Stimulated activated CD8-positive, alpha-beta memory T cell treated with anti-CD3 and anti-CD28 coated beads, Interleukin-2, amount 100 ng/mL, for 48 hours (primary cell): ENCODE data around the gene NCOA6.

Experiments
- DNase-seq, 2 donors: peaks; one replicate each; pipeline ENCODE4 v3.0.0-alpha.2; 2020; ENCODE audit warnings: low read depth in 2 of 2

The NCOA6 gene

GRCh38 chr20:34825530-34826362 lies at the start of gene NCOA6:
Gene NCOA6, minus strand, starts transcription at chr20:34825651. Its CDS starts 43,296 bp downstream, at chr20:34782355.
- peak; percentile 84 to 85 for DNase-seq

GRCh38 chr20:34874094-34874654 lies 48.7 kb upstream of the NCOA6 start:
- peak in 1 of 2 donors; percentile 48 for DNase-seq

- DNase-seq = no peak
These were observed 48.2 kb upstream of the NCOA6 start for GRCh38 chr20:34873583-34874093.

DNA sequence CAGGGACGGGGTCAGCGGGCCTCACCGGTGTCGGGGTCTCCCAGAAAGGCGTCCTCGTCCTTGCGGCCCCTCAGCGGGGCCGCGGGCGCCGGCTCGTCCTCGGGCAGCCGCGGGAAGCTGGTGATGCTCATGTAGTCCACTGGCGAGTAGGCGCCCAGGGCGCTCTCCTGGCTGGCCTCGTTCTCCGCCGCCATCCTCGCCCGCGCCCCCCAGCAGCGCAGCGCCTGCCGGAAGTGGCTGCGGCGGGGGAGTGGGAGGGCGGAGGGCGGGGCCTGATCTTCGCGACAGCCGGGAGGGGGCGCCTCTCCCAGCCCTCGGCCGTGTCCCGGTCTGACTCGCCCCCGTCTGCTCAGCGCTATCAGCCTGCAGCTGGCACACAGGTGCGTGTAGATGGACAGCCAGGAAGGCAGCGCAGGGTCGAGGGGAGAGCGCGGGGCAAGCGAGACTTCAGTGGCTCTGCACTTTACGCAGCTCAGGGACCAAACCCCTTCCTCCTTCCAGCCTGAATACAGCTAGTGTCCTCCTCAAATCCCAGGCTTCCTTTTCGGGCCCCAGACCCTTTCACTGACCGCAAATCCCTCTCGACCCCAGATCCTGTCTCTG lies 47.3 kb upstream of the NCOA6 start, which contains the start of gene GGT7:
TSS of gene GGT7 (minus strand) at position 235 of the 603 bp plus-strand sequence. CDS start at position 194, 41 bp downstream.
- DNase-seq = peak; percentile 83 to 85

DNA sequence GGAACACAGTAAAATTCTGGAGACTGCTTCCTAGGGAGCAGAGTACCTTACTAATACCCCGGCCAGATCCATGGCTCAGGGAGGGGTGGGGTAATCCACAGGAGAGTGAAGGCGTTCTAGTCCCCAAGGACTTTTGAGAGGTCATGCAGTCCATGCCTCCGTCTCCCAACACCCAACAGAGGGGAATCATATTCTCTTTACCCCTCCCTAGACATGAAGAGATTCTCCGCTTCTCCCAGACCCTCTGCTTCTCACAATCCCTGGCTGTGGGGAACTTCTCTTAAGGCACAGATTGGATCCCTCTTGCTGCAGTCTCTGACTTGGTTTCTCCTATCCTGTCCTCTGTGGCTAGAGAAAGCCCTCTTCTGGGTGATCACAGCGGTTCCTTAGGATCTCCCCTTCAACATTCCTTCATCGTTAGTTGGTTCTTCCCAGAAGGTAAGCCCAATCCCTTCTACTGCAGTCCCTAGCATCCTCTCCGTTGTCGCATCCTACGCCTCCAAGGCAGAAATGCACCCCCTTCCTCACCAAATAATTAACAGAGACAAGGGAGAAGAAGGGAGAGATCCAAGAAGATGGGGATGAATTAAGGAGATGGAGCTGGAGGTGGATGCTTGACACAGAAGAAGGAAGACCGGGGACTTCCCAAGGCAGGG lies 46.6 kb upstream of the NCOA6 start:
- DNase-seq = no peak

GRCh38 chr20:34871320-34871926 lies 46.0 kb upstream of the NCOA6 start:
- no peak for DNase-seq

DNA sequence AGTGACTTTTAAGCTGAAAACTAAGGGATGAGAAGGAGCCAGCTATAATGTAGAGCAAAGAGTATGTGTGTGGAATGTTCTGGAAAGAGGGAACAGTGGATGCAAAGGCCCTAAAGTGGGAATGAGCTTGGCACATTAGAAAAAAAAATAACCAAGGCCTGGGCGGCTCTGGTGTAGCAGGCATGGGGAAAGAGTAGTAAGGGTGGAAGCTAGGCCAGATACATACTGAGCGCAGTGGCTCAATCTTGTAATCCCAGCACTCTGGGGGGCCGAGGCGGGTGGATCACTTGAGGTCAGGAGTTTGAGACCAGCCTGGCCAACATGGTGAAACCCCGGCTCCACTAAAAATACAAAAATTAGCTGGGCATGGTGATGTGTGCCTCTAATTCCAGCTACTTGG lies 38.8 kb upstream of the NCOA6 start:
- DNase-seq = no peak

- no peak for DNase-seq
These were observed 38.0 kb upstream of the NCOA6 start for GRCh38 chr20:34863421-34863965.

GRCh38 chr20:34862724-34863123 lies 37.3 kb upstream of the NCOA6 start:
- DNase-seq = no peak

DNA sequence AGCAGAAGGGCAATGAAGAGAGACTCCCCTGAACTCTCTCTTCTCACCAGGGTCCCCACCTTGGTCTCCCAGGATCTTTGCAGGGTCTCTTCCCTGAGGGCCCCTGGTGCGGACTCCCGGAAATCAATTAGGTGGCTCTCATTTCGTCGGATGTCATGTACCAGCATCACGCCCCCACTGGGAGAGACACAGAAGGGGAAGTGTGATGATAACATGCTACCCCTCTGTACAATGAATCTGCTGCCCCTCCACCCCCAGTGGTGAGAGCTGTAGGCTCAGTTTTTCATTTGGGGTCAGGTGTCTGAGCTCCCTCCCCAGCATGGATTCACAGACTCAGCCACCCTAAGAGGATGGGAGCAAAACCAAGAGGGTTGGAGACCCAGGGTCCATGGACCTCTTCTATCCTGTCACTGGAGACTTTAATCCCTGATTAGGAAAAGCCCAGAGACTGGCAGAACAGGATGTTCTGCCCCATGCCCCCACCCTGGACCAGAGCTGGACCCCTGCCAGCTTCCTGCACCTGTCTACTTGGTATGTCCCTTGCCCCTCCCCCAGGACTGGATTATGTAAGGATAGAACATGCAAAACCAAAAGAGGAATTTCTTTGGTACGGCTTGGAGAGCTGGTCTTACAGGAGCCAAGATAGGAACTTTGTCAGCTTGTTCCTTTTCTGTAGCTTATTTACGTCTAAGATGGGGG lies 36.1 kb upstream of the NCOA6 start:
- no peak for DNase-seq

GRCh38 chr20:34859826-34860545 lies 34.5 kb upstream of the NCOA6 start:
- DNase-seq = no peak

DNA sequence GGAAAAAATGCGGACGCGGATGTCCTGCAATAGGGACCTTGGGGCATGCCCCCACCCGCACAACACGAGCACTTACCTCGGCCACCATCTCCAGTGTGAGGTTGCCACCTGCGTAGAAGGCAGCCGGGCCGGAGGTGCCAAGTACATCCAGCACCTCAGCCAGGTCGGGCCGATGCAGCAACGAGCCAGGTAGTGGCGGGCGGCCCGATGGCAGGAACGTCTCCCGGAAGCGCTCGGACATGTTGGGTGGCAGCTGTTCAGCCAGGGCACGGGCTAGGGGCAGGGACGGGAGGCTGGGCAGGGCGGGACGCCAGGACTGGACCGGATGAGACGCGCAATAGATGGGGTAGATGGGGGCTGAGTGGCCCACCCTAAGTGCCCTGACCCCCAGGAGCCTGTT lies 33.9 kb upstream of the NCOA6 start:
- DNase-seq = no peak

GRCh38 chr20:34852298-34852697 lies 26.8 kb upstream of the NCOA6 start:
- DNase-seq = no peak

- DNase-seq = no peak
These were observed 25.5 kb upstream of the NCOA6 start for GRCh38 chr20:34850969-34851368.

DNA sequence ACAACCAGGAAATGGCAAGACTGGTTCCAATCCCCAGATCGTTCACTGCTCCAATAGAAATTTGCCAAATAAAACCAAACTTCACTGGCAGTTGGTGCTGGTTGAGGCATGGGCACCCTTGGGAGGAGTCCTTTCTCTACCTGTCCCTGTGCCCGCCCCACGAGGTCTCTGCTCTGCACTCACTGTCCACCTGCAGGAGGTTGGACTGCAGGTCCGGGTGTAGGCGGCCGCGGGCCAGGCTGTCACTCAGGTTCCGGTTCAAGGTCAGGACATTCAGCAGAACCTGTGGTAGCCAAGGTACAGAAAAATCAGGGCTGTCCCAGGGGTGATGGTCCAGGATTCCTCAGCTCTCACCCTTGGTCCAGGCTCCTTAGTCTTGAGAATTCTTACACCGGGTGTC lies 24.3 kb upstream of the NCOA6 start:
- DNase-seq = no peak

GRCh38 chr20:34848597-34848996 lies 23.1 kb upstream of the NCOA6 start:
- DNase-seq = no peak

- no peak for DNase-seq
These were observed 18.0 kb upstream of the NCOA6 start for GRCh38 chr20:34843421-34843820.

DNA sequence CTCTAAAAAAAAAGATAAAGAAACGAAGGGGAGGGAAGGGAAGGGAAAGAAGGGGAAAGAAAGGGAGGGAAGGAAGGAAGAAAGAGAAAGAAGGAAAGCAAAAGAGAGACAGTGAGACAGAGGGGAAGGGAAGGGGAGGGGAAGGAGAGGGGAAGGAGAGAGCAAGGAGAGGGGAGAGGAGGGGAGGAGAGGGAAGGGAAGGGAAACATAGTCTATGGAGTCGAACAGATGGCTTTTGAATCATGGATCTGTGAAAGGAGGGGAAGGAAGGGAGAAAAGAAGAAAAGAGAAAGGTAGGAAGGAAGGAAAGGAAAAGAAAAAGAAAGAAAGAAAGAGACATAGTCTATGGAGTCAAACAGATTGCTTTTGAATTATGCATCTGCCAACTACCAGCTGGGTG lies 16.7 kb upstream of the NCOA6 start:
- DNase-seq = no peak

DNA sequence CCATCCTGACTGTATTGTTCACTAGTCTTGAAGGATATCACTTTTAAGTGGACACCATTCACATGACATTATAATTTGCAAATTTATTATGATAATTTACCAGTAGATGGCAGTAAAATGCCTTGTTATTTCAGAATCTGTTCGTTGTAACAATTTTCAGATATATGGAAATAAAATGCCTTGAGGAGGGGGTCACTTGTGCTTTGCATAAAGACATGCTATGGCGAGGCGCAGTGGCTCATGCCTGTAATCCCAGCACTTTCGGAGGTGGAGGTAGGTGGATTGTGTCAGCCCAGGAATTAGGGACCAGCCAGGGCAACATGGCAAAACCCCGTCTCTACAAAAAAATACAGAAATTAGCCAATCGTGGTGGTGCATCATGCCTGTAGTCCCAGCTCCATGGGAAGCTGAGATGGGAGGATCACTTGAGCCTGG lies 9.0 kb upstream of the NCOA6 start:
- no peak for DNase-seq

GRCh38 chr20:34831936-34832335 lies 6.5 kb upstream of the NCOA6 start:
- DNase-seq = no peak
